BLaER1 (cell line): ENCODE results near the gene DENND1A.

Experiments
- H3K27ac ChIP-seq: shearing (Covaris generic); formaldehyde crosslinking; 2 replicates; pipeline ENCODE4 v1.8.1; 2022
- H3K27me3 ChIP-seq: shearing (Covaris generic); formaldehyde crosslinking; 2 replicates; pipeline ENCODE4 v1.8.1; 2022
- H3K36me3 ChIP-seq: shearing (Covaris generic); formaldehyde crosslinking; 2 replicates; pipeline ENCODE4 v1.8.1; 2022
- H3K4me1 ChIP-seq: shearing (Covaris generic); formaldehyde crosslinking; 2 replicates; pipeline ENCODE4 v1.8.1; 2022
- H3K4me2 ChIP-seq: shearing (Covaris generic); formaldehyde crosslinking; 2 replicates; pipeline ENCODE4 v1.8.1; 2022
- H3K4me3 ChIP-seq: shearing (Covaris generic); formaldehyde crosslinking; 2 replicates; pipeline ENCODE4 v1.8.1; 2022
- H3K9ac ChIP-seq: shearing (Covaris generic); formaldehyde crosslinking; 2 replicates; pipeline ENCODE4 v1.8.1; 2022
- H3K9me3 ChIP-seq: shearing (Covaris generic); formaldehyde crosslinking; 2 replicates; pipeline ENCODE4 v1.8.1; 2022
- H4K20me1 ChIP-seq: shearing (Covaris generic); formaldehyde crosslinking; 2 replicates; pipeline ENCODE4 v1.8.1; 2022
- Cebpa-rat ChIP-seq: shearing (Covaris generic); IDR thresholded peaks from 2 replicates; pipeline ENCODE4 v1.8.1; 2022

Gene DENND1A

DNA sequence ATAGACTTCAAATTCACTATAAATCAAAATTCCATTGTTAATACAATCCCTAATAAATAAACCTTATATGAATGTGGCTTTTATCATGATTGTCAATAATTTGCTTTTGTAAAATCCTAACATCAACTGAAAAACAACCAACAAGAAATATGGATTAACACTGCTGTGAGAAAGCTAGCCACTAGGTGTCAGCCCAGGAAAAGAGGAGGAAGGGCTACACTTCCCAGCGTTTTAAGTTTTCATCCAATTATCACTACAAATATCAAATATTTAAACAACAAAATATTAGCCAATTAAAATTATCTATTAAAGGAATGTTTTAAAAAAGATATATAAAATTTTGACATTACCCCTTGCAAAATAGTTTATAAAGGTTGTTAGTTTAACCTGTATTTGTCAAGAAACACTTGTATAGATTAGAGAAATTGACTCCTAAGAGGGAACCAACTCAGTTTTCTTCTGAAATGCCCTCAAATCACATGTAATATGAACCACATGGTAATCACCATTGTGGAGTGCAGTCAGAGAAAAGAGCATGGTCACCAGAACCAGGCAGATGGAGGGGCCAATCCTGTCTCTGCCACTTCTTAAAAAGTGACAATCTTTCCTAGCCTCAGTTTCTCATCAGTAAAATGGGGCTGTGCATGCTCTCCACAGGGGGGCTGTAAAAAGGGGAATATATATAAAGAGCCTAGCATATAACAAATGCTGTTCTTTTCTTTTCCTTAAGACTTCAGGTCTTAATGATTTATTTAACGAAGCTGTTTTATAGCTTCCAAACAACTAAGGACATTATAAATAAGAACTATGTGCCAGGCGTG, 385.7 kb downstream of the DENND1A start:
- TF ChIP-seq Cebpa-rat = no peak
- Histone ChIP-seq H3K9ac (no peak overlapping the region), H3K27me3 (no peaks in the 10 kb centered on the region), H3K4me2 (no peak overlapping the region), H3K36me3 (peaks cover 3% of the 10 kb centered on the region; the same call in 1 of the 2 replicates), H3K4me3 (no peak overlapping the region), H3K9me3 (no peaks in the 10 kb centered on the region), H4K20me1 (peaks cover 12% of the 10 kb centered on the region; the same call in 1 of the 2 replicates), H3K27ac (no peak overlapping the region), H3K4me1 (peaks cover 9% of the 10 kb centered on the region)

DNA sequence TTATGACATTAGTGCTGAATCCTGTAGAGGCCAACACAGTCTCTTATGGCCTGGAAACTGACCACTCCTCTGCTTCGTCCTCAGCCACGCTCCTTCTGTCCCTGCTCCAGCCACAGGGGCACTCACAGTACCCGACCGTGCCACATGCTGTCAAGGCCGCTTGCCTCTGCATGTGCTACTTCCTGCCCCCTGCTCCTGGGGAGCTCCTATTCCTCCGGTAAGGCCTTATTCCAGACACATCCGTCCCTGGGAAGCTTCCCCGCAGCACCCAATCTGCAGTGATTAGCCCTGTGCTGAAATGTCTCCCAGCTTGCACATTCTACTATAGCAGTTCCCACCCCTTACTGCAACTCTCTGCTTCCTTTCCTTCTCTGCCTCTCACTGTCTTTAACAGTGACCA, 386.4 kb downstream of the DENND1A start:
- H3K9ac ChIP-seq = no peak overlapping the region
- H3K4me1 ChIP-seq = peaks cover 6% of the 10 kb centered on the region; the same call in 1 of the 2 replicates
- no peak for TF ChIP-seq Cebpa-rat
- H4K20me1 ChIP-seq = peaks cover 12% of the 10 kb centered on the region; the same call in 1 of the 2 replicates
- H3K27me3 ChIP-seq = no peaks in the 10 kb centered on the region
- no peaks in the 10 kb centered on the region for H3K9me3 ChIP-seq
- H3K4me2 ChIP-seq = no peak overlapping the region
- no peak overlapping the region for H3K27ac ChIP-seq
- no peak overlapping the region for H3K4me3 ChIP-seq
- H3K36me3 ChIP-seq = peaks cover 3% of the 10 kb centered on the region; the same call in 1 of the 2 replicates

DNA sequence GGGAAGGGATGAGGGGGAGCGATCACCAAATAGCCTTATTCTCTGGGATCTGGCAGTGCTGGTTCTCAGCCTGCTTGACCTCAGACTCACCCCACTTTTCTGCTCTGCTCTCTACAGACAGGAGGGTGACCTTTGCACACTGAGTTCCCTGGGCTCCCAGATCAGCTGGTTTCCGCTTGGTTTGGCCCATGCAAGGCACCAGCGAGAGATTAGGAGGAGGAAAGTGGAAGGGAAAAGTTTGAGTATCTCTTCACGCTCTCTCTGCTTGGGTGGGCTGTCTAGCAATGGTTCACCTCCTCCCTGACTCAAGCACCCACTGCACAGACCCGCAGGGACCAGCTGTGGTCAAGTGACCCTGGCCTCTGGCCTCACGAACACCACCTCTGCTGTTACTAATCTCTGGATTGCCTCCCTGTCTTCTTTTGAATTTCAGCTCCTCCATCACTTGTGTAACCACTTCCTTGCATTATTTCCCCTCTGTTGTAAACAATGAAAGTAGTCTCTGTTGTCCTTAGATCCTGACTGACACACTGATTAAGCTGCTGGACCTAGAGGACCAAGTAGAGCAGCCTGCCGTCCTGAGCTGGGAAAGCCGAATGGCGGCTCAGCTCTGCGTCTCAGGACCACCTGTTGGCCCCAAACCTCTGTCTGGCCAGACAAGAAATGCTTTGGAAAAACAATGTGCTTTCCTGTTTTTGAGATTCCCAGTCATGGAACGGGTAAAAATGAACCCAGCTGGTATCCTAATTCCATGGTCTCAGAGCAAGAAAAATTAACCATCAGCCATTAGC, 387.3 kb downstream of the DENND1A start:
- Histone ChIP-seq H3K9ac (no peak overlapping the region), H3K9me3 (no peaks in the 10 kb centered on the region)
- TF ChIP-seq Cebpa-rat = no peak

DNA sequence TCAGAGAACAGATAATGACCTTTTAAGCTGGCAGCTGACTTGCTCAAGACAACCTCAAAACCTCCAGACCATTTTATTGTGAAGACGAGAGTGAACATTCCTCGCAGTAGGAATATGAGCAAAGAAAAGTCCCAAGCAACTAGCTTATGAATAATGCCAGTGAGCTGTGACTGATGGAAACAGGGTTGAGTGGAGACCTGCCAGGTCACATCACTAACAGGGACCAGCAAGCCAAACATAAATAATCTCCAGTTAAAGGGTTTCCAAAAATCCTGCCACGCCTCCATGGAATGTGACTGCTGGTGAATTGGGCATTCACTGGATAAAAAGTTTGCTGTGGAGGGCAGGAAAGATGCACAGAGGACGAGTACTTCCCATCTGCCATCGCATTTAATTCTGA, 388.5 kb downstream of the DENND1A start:
- H3K9me3 ChIP-seq = no peaks in the 10 kb centered on the region
- no peak overlapping the region for H3K9ac ChIP-seq
- H4K20me1 ChIP-seq = peaks cover 12% of the 10 kb centered on the region; the same call in 1 of the 2 replicates
- no peaks in the 10 kb centered on the region for H3K36me3 ChIP-seq
- peaks cover 12% of the 10 kb centered on the region for H3K4me1 ChIP-seq
- no peak overlapping the region for H3K4me3 ChIP-seq
- H3K4me2 ChIP-seq = no peak overlapping the region
- H3K27me3 ChIP-seq = no peaks in the 10 kb centered on the region
- no peak for TF ChIP-seq Cebpa-rat
- H3K27ac ChIP-seq = no peak overlapping the region

More for the DNA sequence above, 387.3 kb downstream of the DENND1A start:
- Histone ChIP-seq H3K27me3 (no peaks in the 10 kb centered on the region), H3K4me2 (no peak overlapping the region; the same call in 1 of the 2 replicates), H3K27ac (no peak overlapping the region; the same call in 1 of the 2 replicates), H3K36me3 (no peaks in the 10 kb centered on the region; the same call in 1 of the 2 replicates), H3K4me1 (peaks cover 6% of the 10 kb centered on the region; the same call in 1 of the 2 replicates), H4K20me1 (peaks cover 12% of the 10 kb centered on the region; the same call in 1 of the 2 replicates), H3K4me3 (no peak overlapping the region)

DNA sequence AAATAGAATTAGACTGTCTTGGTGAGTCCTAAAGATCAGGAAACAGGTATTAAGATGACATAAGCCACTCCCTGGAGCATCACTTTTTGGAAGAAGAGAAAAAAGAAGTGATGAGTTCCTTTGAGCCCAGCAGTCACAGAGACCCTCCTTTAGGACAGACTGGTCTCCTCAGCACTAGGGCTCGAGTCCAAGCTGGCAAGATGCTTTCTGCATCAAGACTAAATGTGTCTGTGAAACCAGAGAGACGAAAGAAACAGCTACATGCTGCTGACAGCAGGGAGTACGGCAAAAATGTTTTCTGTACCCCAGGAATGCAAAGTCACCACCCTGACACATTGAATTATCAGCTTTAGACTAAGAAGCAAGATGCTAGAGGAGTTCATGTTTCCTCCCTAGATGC, 389.5 kb downstream of the DENND1A start:
- Histone ChIP-seq H3K27ac (no peak overlapping the region), H3K9me3 (no peaks in the 10 kb centered on the region), H3K27me3 (no peaks in the 10 kb centered on the region), H3K9ac (no peak overlapping the region), H3K4me2 (no peak overlapping the region), H4K20me1 (peaks cover 12% of the 10 kb centered on the region; the same call in 1 of the 2 replicates), H3K4me3 (no peak overlapping the region), H3K4me1 (peaks cover 15% of the 10 kb centered on the region), H3K36me3 (no peaks in the 10 kb centered on the region)
- TF ChIP-seq Cebpa-rat = no peak

DNA sequence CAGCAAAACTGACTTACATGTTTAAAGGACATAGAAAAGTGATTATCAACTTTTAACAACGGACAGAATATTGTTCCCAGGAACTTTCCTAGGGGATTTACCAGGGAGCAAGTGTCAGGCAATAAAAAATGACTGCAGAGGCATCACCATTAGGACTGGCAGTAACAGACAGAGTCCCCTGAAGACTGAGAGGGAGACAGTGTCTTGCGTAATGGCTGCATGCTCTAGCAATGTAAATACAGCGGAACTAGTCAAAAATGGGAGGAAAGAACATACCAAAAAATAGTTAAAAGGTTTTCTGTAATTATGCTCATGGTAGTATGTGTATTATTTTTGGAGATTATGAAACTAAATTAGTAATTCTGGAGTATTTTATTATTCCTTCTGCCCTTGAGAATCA, 392.1 kb downstream of the DENND1A start:
- Histone ChIP-seq H3K9me3 (no peaks in the 10 kb centered on the region), H3K27ac (no peak overlapping the region), H3K27me3 (no peaks in the 10 kb centered on the region), H3K4me2 (no peak overlapping the region), H3K9ac (no peak overlapping the region), H3K4me1 (peaks cover 14% of the 10 kb centered on the region), H3K4me3 (no peak overlapping the region), H3K36me3 (peaks cover 19% of the 10 kb centered on the region; the same call in 1 of the 2 replicates), H4K20me1 (peaks cover 12% of the 10 kb centered on the region; the same call in 1 of the 2 replicates)
- TF ChIP-seq Cebpa-rat = 0 out of 2 replicates have a peak, but pooled peaks have one; percentile 39

DNA sequence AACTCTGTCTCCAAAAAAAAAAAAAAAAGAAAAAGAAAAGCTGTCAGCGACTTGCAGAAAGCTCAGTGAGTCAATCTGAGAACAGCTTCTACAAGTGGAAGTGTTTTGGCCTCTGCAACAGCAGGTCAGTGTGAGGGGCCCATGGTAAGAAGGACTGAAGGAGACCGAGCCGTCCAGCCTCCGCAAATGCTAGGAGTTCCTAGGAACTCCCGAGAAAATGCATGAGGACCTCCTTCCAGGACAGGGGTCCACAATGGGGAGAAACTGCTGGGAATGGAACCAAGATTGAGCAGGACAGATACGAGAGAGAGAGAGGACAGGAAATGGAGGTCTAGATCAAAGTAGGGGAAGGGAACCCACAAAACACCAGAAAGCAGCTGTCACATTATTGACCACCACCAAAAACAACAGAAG, 393.5 kb downstream of the DENND1A start:
- no peaks in the 10 kb centered on the region; the same call in 1 of the 2 replicates for H3K9me3 ChIP-seq
- H3K36me3 ChIP-seq = peaks cover 22% of the 10 kb centered on the region; the same call in 1 of the 2 replicates
- H3K4me1 ChIP-seq = peaks cover 9% of the 10 kb centered on the region
- no peak overlapping the region for H3K27ac ChIP-seq
- peaks cover 3% of the 10 kb centered on the region; the same call in 1 of the 2 replicates for H4K20me1 ChIP-seq
- H3K4me2 ChIP-seq = peak overlapping the region; percentile 27
- no peak overlapping the region for H3K4me3 ChIP-seq
- no peak overlapping the region for H3K9ac ChIP-seq
- no peak for TF ChIP-seq Cebpa-rat
- no peaks in the 10 kb centered on the region for H3K27me3 ChIP-seq

DNA sequence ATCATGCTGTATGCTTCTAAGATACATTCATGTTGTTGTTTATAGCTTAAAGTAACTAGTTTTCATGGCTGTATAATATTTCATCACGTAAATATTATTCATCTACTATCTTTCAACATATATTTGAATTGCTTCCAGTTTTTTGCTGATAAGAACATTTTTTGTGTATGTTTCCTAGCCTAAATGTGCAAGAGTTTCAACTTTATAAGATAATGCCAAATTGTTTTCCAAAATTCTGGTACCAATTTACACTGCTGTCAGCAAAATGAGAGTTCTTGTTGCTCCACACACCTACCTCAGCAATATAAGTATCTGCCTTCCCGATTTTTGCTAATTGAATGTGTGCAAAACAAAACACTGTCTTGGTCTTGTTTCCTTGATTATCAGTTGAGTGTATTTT, 395.6 kb downstream of the DENND1A start:
- no peaks in the 10 kb centered on the region for H3K27me3 ChIP-seq
- H4K20me1 ChIP-seq = no peaks in the 10 kb centered on the region
- H3K4me3 ChIP-seq = no peak overlapping the region
- peaks cover 28% of the 10 kb centered on the region for H3K36me3 ChIP-seq
- no peak overlapping the region for H3K4me2 ChIP-seq
- H3K4me1 ChIP-seq = peaks cover 9% of the 10 kb centered on the region
- H3K9ac ChIP-seq = no peak overlapping the region
- TF ChIP-seq Cebpa-rat = no peak
- peaks cover 16% of the 10 kb centered on the region for H3K9me3 ChIP-seq
- no peak overlapping the region for H3K27ac ChIP-seq

DNA sequence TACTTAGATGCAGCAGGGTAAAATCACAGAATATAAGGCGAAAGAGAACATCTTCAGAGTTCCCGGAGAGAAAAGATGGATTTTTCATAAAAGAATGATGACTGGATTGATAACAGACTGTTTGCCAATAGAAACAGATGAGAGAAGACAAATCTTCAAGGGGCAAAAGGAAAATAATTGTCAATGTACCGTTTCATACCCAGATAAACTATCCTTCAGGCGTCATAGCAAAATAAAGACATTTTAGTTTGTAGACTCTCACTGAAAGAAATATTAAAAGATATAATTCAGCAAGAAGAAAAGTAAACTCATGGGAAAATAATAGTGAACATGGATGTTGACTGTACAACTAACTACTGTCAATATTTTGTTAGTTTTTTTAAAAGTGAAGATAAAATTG, 399.7 kb downstream of the DENND1A start:
- Histone ChIP-seq H4K20me1 (no peaks in the 10 kb centered on the region), H3K4me2 (no peak overlapping the region), H3K36me3 (peaks cover 28% of the 10 kb centered on the region), H3K9ac (no peak overlapping the region), H3K4me1 (no peaks in the 10 kb centered on the region), H3K27me3 (no peaks in the 10 kb centered on the region), H3K27ac (no peak overlapping the region), H3K4me3 (no peak overlapping the region), H3K9me3 (peaks cover 16% of the 10 kb centered on the region)
- no peak for TF ChIP-seq Cebpa-rat
